Activated naive CD8-positive, alpha-beta T cell treated with anti-CD3 and anti-CD28 coated beads, Interleukin-2, amount 50 U/mL, for 16 hours (primary cell): ENCODE results near the gene CFAP107.
"Not testable (repeated sequence)": the region's sequence is repeated elsewhere in the genome, so short reads cannot be mapped to it uniquely, and the experiment has no call there.

ENCODE experiments used
- DNase-seq: peaks from one replicate; pipeline ENCODE4 v3.0.0-alpha.2; 2020; ENCODE audit warnings: low read depth, low spot score

CFAP107 gene

DNA sequence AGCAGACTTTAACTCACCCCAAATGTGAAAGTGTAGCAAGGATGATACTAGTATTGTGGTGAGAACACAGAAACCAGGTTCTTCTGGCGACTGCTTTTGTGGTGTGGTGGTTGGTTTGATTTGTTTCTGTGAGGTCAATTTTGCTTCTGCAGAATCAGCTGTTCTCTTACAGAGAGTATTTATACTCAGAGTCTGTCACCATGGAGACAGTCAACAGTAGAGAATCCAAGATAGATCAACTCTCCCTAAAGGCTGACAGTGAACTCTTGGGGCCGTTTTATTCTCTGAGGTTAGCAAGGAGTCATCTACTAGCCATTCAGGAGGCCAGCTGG is at the start of gene CFAP107:
TSS of gene CFAP107 (plus strand) at position 209 of the 332 bp plus-strand sequence. CDS start 231 bp downstream, outside the sequence.
- DNase-seq = no peak

DNA sequence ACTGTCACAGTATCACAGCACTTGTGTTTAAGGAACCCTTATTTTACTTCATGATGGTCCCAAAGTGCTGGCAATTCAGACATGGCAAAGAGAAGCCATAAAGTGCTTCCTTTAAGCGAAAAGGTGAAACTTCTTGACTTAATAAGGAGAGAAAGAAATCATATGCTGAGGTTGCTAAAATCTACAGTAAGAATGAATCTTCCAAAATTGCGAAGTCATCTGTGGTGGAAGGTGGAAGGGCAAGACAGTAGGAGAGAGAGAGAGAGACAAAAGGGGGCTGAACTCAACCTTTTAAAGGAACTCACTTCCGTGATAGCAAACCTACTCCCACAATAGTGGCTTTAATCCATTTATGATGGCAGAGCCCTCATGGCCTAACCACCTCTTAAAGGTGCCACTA is 49.3 kb upstream of the CFAP107 start:
- DNase-seq = no peak

- no peak for DNase-seq
Observed at GRCh38 chr1:12697397-12697796, 48.6 kb upstream of the CFAP107 start.

DNA sequence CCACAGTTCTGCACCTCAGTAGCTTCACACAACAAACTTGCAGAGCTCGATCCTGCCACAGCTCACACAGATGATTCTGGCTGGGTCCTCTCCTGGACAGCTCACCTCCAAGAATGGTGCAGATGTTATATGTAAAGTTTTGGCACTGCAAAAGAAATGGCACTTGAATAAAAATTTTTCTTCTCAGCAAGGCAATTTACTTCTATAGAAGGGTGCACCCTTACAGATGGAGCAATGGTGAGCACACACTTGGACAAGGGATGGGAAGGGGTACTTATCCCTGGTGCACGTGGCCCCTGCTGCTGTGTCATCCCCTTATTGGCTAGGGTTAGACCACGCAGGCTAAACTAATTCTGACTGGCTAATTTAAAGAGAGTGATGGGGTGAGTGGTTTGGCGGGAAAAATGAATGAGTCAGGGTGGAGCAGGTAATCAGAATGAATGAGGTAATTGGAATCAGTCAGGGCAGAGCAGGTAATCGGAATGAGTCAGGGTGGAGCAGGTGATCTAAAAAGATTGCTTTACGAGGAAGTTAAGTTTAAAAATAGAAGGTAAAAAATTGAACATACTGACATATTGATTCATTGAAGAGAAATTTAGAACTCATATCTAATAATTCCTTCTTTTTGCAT is 42.1 kb upstream of the CFAP107 start:
- DNase-seq = no peak

DNA sequence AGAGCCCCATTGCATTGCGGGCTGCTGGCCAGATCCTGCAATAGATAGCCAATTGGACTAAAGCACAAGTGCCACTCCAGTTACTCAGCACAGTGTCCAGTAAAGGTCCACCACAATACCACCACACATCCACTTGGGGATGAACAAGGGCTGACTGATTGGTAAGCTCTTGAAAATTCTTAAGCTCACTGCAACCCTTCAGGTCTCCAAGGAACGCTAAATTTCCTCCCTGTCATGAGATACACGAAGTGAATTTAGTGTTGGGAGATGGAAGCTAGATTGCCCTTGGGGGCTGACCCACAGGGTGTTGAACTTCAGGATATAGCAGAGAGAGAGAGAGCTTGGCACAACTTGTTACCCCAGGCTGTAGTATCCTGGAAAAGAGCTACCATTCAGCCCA is 39.9 kb upstream of the CFAP107 start:
- no peak for DNase-seq

GRCh38 chr1:12708396-12709090 is 37.5 kb upstream of the CFAP107 start:
- no peak for DNase-seq

DNA sequence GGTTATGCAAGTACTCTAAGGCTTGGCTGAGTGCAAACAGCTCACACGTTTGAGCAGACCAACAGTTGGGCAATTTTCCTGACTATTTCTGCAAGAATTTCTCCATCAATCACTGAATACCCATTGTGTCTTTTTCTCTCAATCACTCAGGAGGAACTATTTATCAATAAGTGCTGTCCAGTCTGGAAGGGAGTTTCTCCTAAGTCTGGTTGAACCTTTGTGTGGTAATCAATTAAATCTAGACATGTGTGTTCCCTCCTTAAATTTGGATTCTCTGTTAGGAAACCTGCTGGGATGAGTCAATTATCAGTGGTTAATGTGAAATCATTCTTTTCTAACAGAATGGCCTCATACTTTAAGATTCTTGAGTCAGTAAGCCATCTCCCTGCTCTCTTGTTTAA is 36.9 kb upstream of the CFAP107 start:
- no peak for DNase-seq

DNA sequence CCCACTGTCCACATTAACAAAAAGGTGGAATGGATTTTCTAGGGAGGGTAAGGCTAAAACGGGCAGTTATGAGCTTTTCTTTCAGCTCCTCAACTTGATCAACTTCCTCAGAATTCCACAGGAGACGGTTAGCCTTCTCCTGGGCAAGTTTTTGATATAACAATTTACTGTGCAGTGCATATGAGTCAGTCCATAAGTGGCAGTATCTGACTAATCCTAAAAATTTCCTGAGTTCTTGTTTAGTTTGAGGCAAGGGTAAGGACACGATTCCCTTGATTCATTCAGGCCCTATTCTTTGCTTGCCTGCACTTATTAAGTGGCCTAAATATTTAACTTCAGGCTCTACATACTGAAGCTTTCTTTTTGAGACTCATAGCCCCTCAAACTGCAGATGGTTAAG is 36.3 kb upstream of the CFAP107 start:
- no peak for DNase-seq

DNA sequence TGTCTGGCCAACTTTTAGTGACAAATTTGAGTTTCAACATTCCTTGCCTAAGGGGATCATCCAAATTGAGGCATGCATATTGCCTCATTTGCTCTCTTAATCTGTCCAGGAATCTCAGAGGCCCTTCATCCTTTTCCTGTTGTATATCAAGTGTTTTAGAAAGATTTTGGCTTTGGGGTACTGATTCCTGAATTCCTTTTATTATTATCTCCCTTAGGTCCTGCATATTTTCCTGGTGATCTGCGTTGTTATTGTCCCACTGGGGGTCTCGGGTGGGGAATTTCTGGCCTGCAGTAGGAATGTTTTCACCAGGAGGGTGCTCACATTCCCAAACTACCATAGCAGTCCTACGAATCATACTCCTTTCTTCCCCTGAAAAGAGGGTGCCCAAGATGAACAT is 34.5 kb upstream of the CFAP107 start:
- DNase-seq = no peak

- DNase-seq = no peak
Observed at GRCh38 chr1:12712076-12712475, 33.9 kb upstream of the CFAP107 start.

DNA sequence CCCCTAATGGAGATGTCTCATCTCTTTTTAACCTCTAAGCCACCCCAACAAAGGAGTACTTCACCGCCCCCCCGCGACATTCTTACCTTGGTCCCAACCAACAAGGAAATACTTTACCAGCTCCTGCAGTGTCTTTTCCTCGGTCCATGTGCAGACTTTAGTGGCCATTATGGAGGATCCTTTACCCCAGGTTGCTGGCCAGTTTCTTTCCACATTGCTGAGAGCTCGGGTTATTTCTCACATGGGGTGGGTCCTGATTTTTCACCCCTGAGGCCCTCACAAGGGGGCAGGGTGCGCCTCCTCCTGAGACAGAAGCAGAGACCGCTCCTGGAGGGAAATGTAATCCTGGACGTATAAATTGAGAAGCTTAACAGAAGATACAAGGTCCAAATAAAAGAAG is 33.1 kb upstream of the CFAP107 start:
- DNase-seq = no peak

DNA sequence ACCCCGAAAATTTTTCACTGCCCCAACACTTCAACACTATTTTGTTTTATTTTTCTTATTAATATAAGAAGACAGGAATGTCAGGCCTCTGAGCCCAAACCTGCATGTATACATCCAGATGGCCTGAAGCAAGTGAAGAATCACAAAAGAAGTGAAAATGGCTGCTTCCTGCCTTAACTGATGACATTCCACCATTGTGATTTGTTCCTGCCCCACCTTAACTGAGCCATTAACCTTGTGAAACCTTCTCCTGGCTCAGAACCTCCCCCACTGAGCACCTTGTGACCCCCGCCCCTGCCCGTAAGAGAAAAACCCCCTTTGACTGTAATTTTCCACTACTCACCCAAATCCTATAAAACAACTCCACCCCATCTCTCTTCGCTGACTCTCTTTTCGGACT is 32.3 kb upstream of the CFAP107 start:
- DNase-seq = not testable (repeated sequence)

DNA sequence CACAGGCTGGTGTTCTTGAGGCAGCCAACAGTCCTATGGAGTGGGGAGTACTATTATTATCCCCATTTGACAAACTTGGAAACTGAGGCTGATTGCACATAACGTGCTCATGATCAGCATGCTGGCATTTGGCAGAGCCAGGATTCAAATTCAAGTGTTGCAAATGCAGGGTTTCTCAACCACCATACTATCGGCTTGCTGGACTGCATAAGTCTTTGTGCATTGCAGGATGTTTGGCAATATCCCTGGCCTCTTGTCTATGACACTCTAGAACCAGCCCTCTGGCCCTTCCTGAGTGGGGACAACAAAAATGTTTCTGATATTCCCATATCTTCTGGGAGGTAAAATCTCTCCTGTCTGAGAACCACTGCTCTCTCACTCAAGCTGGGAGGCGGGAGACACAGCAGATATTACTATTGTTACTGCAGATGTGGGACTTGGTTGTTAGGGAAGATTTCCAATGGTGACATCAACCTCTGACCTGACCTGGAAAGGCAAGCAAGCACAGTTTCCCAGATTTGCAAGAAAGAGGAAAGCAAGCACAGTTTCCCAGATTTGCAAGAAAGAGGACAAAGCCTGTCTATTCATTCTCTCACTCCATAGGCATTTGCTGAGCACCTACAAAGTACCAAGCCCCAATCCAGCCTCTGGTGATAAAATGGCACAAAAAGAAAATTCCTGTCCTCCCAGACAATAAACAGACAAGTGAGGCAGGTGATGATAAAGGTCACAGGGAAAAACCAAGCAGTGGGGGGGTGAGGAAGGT is 31.1 kb upstream of the CFAP107 start:
- no peak for DNase-seq

GRCh38 chr1:12715896-12716437 is 30.0 kb upstream of the CFAP107 start, which contains the start of gene AADACL3:
Gene AADACL3 (plus strand): TSS chr1:12716110. CDS start chr1:12716177, 67 bp downstream.
- no peak for DNase-seq

DNA sequence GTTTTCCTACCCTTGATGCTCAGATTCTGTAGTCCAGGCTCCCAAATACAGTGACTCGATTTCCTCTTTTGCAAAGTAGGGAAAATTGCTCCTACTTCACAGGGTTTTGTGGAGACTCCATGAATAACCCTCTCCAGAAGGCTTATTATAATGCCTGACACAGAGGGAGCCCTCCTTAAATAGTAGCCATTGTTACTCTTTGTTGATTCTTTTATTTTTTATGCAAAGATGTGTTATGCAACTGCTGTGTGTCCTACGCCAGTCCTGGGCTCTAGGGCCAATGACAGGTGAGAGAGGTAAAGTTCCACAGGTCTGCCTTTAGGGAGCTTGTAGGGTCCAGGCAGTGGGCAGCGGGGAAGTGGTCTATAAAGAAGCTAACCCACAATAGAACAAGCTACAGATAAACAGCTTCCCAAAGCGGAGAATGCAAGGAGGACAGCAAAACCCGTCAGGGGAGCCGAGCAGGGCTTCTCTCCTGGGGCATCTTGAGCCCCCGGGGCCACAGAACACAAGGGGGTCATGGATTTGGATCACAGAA is 28.6 kb upstream of the CFAP107 start:
- DNase-seq = no peak

DNA sequence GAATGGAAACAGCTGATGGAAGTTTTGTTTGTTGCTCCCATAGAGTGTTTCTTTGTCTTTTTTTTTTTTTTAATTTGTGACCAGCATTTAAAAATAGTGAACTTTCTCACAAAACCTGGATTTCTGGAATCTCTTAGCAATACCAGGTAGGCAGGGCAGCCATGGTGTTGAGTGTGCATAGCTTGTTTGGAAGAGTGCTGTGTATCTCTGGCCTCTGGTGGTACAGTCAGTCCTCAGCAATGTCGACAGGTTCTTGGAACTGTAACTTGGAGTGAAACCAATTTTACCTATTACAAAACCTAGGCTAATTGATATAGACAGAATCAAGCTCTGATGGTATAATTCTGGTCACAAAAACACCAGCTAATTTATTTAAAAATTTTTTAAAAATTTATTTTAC is 23.4 kb upstream of the CFAP107 start:
- DNase-seq = no peak

- no peak for DNase-seq
Observed at GRCh38 chr1:12728391-12728790, 17.6 kb upstream of the CFAP107 start.

DNA sequence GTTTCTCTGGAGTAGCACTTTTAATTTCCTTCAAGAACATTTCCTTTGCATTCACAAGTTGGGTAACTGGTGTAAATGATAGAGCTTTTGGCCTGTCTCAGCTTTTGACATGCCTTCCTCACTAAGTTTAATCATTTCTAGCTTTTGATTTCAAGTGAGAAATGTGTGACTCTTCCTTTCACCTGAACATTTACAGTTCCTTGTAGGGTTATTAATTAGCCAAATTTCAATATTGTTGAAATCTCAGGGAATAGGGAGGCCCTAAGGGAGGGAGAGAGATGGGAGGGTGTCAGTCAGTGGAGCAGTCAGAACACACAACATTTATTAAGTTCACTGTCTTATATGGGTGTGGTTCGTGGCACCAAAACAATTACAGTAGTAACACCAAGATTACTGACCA is 15.8 kb upstream of the CFAP107 start:
- DNase-seq = no peak

DNA sequence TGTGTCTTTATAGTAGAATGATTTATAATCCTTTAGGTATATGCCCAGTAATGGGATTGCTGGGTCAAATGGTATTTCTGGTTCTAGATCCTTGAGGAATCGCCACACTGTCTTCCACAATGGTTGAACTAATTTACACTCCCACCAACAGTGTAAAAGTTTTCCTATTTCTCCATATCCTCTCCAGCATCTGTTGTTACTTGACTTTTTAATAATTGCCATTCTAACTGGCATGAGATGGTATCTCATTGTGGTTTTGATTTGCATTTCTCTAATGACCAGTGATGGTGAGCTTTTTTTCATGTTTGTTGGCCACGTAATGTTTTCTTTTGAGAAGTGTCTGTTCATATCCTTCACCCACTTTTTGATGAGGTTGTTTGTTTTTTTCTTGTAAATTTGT is 14.9 kb upstream of the CFAP107 start:
- not testable (repeated sequence) for DNase-seq

DNA sequence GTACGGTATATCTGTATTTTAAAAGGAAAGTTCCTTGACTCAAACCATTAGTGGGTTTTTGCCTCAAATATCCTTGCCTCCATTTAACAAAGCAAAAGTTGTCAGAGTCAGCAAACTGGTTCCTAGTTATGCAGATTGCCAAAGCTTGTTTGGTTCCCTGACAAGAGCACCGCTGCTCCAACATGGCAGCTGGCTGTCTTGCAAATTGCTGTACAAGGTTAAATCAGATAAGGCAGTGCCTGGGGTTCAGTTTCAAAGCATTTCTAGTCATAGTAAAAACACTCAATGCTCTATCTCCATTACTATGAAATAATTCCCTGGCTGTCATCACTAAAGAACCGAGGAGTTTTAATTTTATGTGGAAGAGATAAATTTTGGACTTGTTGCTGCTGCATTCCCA is 11.3 kb upstream of the CFAP107 start:
- no peak for DNase-seq

- no peak for DNase-seq
Observed at GRCh38 chr1:12738934-12739333, 7.1 kb upstream of the CFAP107 start.

DNA sequence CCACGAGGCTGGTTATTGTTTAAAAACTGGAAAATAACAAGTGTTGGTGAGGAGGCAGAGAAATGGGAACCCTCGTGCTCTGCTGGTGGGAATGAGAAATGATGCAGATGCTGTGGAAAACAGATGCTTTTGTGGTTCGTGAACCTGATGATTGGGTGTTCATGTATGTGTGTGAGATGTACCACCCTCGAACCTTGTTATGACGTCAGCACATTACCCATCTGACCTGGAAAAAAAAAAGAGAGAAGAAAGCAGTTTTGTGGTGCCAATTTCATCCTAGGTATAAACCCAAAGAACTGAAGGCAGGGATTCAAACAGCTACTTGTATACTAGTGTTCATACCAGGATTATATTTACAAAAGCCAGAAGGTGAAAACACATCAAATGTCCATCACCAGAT is 6.4 kb upstream of the CFAP107 start:
- no peak for DNase-seq
